ENCODE measurements around the gene ADGRV1.

DNA sequence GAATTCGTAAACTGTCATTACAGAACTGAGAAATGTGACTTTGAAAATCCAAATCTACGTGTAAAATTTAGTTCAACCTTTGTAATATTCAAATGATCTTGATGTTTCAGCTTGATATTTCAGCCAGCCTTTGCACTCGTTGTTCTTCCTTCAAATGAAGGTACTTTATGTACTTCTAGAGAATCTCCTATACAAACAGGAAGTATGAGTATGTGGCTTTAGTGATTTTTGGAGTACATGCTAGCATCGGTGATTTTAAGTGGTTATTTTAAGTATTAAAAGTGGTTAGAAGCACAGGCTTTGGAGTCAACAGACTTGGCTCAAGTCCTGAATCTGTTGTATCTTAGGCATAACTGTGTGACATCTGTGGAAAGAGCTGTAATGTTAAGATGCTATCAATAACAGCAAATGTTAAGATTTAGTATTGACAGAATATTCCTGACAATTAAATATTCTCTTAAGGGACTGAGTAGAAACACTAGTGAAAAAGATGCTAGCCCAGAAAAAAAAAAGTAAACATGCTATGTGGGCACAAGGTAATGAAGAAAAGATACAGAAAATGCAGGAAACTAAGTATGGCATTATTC, 398.0 kb downstream of the ADGRV1 start:
- no peak for TF ChIP-seq EZH2phosphoT487 (IDR thresholded peaks at IDR 0.05; ENCODE audit: borderline replicate concordance, low read length)
- TF ChIP-seq, protein P1, sequence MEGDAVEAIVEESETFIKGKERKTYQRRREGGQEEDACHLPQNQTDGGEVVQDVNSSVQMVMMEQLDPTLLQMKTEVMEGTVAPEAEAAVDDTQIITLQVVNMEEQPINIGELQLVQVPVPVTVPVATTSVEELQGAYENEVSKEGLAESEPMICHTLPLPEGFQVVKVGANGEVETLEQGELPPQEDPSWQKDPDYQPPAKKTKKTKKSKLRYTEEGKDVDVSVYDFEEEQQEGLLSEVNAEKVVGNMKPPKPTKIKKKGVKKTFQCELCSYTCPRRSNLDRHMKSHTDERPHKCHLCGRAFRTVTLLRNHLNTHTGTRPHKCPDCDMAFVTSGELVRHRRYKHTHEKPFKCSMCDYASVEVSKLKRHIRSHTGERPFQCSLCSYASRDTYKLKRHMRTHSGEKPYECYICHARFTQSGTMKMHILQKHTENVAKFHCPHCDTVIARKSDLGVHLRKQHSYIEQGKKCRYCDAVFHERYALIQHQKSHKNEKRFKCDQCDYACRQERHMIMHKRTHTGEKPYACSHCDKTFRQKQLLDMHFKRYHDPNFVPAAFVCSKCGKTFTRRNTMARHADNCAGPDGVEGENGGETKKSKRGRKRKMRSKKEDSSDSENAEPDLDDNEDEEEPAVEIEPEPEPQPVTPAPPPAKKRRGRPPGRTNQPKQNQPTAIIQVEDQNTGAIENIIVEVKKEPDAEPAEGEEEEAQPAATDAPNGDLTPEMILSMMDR (IDR thresholded peaks at IDR 0.05; ENCODE audit: low read depth, low read length, poor library complexity, severe bottlenecking): no peak

Measured in DOHH2 (cell line).